H9 (cell line): Measurements from ENCODE around the gene KRTAP1-3. TPM values are rescaled to one million over a fixed set of nuclear protein-coding genes. Genes with fewer than 3 reads are reported as not detected.

ENCODE experiments used
- DNase-seq: peaks from one replicate; pipeline ENCODE4 v3.0.0-alpha.2; 2017
- H2AFZ ChIP-seq: one replicate; pipeline ENCODE4 v1.6.1; 2013; ENCODE audit warnings: mild to moderate bottlenecking, low read length, control low read depth, moderate library complexity
- H2AK5ac ChIP-seq: 2 replicates; pipeline ENCODE4 v1.6.1; 2013; ENCODE audit warnings: low read length, control low read depth, mixed read lengths; ENCODE audit not compliant: insufficient read length
- H2BK120ac ChIP-seq: one replicate; pipeline ENCODE4 v1.6.1; 2013; ENCODE audit warnings: low read depth, mild to moderate bottlenecking, low read length, control low read depth, inconsistent platforms; ENCODE audit not compliant: poor library complexity, severe bottlenecking
- H2BK12ac ChIP-seq: 2 replicates; pipeline ENCODE4 v1.6.1; 2013; ENCODE audit warnings: low read length, control low read depth, mixed read lengths, low read depth; ENCODE audit not compliant: insufficient read length
- H2BK15ac ChIP-seq: 2 replicates; pipeline ENCODE4 v1.6.1; 2013; ENCODE audit warnings: low read depth, low read length, control low read depth
- H2BK20ac ChIP-seq: one replicate; pipeline ENCODE4 v1.6.1; 2013; ENCODE audit warnings: low read depth, mild to moderate bottlenecking, low read length, control low read depth, inconsistent platforms; ENCODE audit not compliant: poor library complexity, severe bottlenecking
- H2BK5ac ChIP-seq: 2 replicates; pipeline ENCODE4 v1.6.1; 2013; ENCODE audit warnings: low read length, control low read depth, mixed read lengths; ENCODE audit not compliant: insufficient read length
- H3K14ac ChIP-seq: 2 replicates; pipeline ENCODE4 v1.6.1; 2013; ENCODE audit warnings: low read length, control low read depth; ENCODE audit not compliant: insufficient read depth
- H3K18ac ChIP-seq: 2 replicates; pipeline ENCODE4 v1.6.1; 2013; ENCODE audit warnings: low read depth, mild to moderate bottlenecking, mixed read lengths, low read length, control low read depth; ENCODE audit not compliant: insufficient read length
- H3K23ac ChIP-seq: 2 replicates; pipeline ENCODE4 v1.6.1; 2013; ENCODE audit warnings: low read length, control low read depth, mixed read lengths, low read depth; ENCODE audit not compliant: insufficient read length
- H3K23me2 ChIP-seq: 2 replicates; pipeline ENCODE4 v1.6.1; 2013; ENCODE audit warnings: low read depth, mild to moderate bottlenecking, mixed read lengths, low read length, control low read depth; ENCODE audit not compliant: insufficient read length, poor library complexity, severe bottlenecking
- H3K27ac ChIP-seq: 2 replicates; pipeline ENCODE4 v1.5.1; 2013; ENCODE audit warnings: low read length, control low read depth, mixed read lengths, low read depth; ENCODE audit not compliant: insufficient read length
- H3K27me3 ChIP-seq: 2 replicates; pipeline ENCODE4 v1.6.1; 2013; ENCODE audit warnings: low read length, control low read depth, inconsistent platforms; ENCODE audit not compliant: insufficient read depth
- H3K4ac ChIP-seq: 2 replicates; pipeline ENCODE4 v1.6.1; 2013; ENCODE audit warnings: low read depth, mild to moderate bottlenecking, control low read depth, inconsistent platforms, low read length, moderate library complexity
- H3K4me1 ChIP-seq: 2 replicates; pipeline ENCODE4 v1.6.1; 2013; ENCODE audit warnings: low read length, control low read depth, inconsistent platforms; ENCODE audit not compliant: insufficient read depth
- H3K4me2 ChIP-seq: 2 replicates; pipeline ENCODE4 v1.6.1; 2013; ENCODE audit warnings: low read length, control low read depth, mixed read lengths; ENCODE audit not compliant: insufficient read length, insufficient read depth
- H3K56ac ChIP-seq: 2 replicates; pipeline ENCODE4 v1.6.1; 2013; ENCODE audit warnings: low read depth, mild to moderate bottlenecking, mixed read lengths, low read length, control low read depth; ENCODE audit not compliant: insufficient read length
- H3K79me1 ChIP-seq: 2 replicates; pipeline ENCODE4 v1.6.1; 2013; ENCODE audit warnings: low read depth, mild to moderate bottlenecking, moderate library complexity, low read length, control low read depth, inconsistent platforms; ENCODE audit not compliant: insufficient read depth, poor library complexity, severe bottlenecking
- H3K79me2 ChIP-seq: 2 replicates; pipeline ENCODE4 v1.6.1; 2013; ENCODE audit warnings: low read length, control low read depth, inconsistent platforms; ENCODE audit not compliant: insufficient read depth
- H3K9ac ChIP-seq: 2 replicates; pipeline ENCODE4 v1.6.1; 2013; ENCODE audit warnings: low read length, control low read depth, mixed read lengths; ENCODE audit not compliant: insufficient read length; ENCODE audit errors: extremely low read depth
- H3K9me3 ChIP-seq: one replicate; pipeline ENCODE4 v1.6.1; 2013; ENCODE audit warnings: low read depth, low read length, inconsistent platforms; ENCODE audit not compliant: control insufficient read depth
- H3T11ph ChIP-seq: one replicate; pipeline ENCODE4 v1.6.1; 2013; ENCODE audit warnings: mild to moderate bottlenecking, low read length, control low read depth, inconsistent platforms
- H4K20me1 ChIP-seq: one replicate; pipeline ENCODE4 v1.6.1; 2013; ENCODE audit not compliant: control insufficient read depth, insufficient read length, insufficient read depth
- H4K5ac ChIP-seq: 2 replicates; pipeline ENCODE4 v1.6.1; 2013; ENCODE audit warnings: low read depth, mild to moderate bottlenecking, mixed read lengths, low read length, control low read depth; ENCODE audit not compliant: insufficient read length
- H4K8ac ChIP-seq: replicated peaks from 2 replicates; pipeline ENCODE4 v1.6.1; 2013; ENCODE audit warnings: low read length, control low read depth, mixed read lengths, low read depth; ENCODE audit not compliant: insufficient read length
- H4K91ac ChIP-seq: 2 replicates; pipeline ENCODE4 v1.6.1; 2013; ENCODE audit warnings: low read depth, mild to moderate bottlenecking, moderate library complexity, mixed read lengths, low read length, control low read depth; ENCODE audit not compliant: insufficient read length
- H3K27ac Mint-ChIP-seq, 3 experiments: 2 replicates in 2 of 3; 3 replicates in 1 of 3; pipeline ENCODE4 v1.8.0; 2020 to 2021; ENCODE audit warnings: mixed read lengths in 3 of 3, mild to moderate bottlenecking in 1 of 3, moderate library complexity in 1 of 3
- H3K27me3 Mint-ChIP-seq: 2 replicates; pipeline ENCODE4 v1.8.0; 2021; ENCODE audit warnings: low read depth, mild to moderate bottlenecking, moderate library complexity, mixed read lengths
- H3K36me3 Mint-ChIP-seq, 3 experiments: 2 replicates in 2 of 3; 3 replicates in 1 of 3; pipeline ENCODE4 v1.8.0; 2020 to 2021; ENCODE audit warnings: low read depth in 3 of 3, mixed read lengths in 3 of 3; ENCODE audit not compliant: insufficient read depth in 1 of 3
- H3K4me1 Mint-ChIP-seq, 2 experiments: 2 replicates each; pipeline ENCODE4 v1.8.0; 2020; ENCODE audit warnings: mixed read lengths in 2 of 2
- H3K4me3 Mint-ChIP-seq, 2 experiments: 2 replicates in 1 of 2; 3 replicates in 1 of 2; pipeline ENCODE4 v1.8.0; 2020 to 2021; ENCODE audit warnings: mild to moderate bottlenecking in 2 of 2, mixed read lengths in 2 of 2, moderate library complexity in 1 of 2
- H3K9me3 Mint-ChIP-seq, 2 experiments: 2 replicates in 1 of 2; 3 replicates in 1 of 2; pipeline ENCODE4 v1.8.0; 2020; ENCODE audit warnings: mild to moderate bottlenecking in 2 of 2, mixed read lengths in 2 of 2, moderate library complexity in 1 of 2
- WGBS: extraction: QIAGEN DNeasy Blood & Tissue Kit; methylation state at CpG from one replicate; pipeline ENCODE4 v1.1.7; 2013; ENCODE audit warnings: missing lambda C conversion rate, low lambda C conversion rate, mixed read lengths; ENCODE audit not compliant: insufficient read length; ENCODE audit errors: extremely low coverage; 5-methylcytosine and 5-hydroxymethylcytosine counted together
- total RNA-seq: library from RNA; stranded (reverse); gene quantifications from 2 replicates; pipeline ENCODE4 v1.2.1, GENCODE V29; 2021
- TF ChIP-seq, protein P1 (sequence below): fragments of 200-600 bp; sonication (generic); conservative IDR thresholded peaks from 3 replicates; pipeline ENCODE4 v1.8.0; 2021; ENCODE audit warnings: antibody characterized with exemption, mild to moderate bottlenecking

Gene KRTAP1-3
- total RNA-seq, 1 experiment from 2014 or later: not detected

DNA sequence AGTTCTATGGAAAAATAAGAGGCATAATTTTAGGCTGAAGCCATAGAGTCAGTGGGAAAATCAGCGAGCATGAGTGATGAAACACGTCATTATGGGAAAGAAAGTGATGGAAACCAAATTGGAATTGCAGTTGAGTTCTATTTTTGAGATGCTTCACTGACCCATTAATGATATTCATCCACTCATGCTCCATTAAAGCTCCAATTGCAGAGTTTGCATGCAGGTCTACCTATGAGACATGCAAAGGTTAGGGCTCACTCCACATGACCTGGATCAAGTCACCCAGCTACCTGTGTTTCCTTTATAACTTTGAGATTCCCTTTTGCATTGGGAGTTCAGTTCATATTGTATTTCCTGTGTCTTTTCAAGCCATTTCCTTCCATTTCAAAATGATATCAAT lies 39.0 kb upstream of the KRTAP1-3 start:
- Histone ChIP-seq H3K27me3 (no peaks in the 10 kb centered on the region), H2BK20ac (no peak overlapping the region), H3K79me2 (no peaks in the 10 kb centered on the region), H3K9ac (no peak overlapping the region), H4K8ac (no peak overlapping the region), H2BK12ac (no peak overlapping the region), H4K5ac (no peak overlapping the region), H3T11ph (no peak overlapping the region), H4K91ac (no peak overlapping the region), H3K4me1 (no peaks in the 10 kb centered on the region), H3K18ac (no peak overlapping the region), H3K23ac (no peak overlapping the region), H3K9me3 (no peaks in the 10 kb centered on the region), H2AFZ (no peak overlapping the region), H3K23me2 (no peaks in the 10 kb centered on the region), H2BK5ac (no peak overlapping the region), H4K20me1 (no peaks in the 10 kb centered on the region), H2BK15ac (no peak overlapping the region), H3K79me1 (no peaks in the 10 kb centered on the region), H3K27ac (no peak overlapping the region), H3K4ac (no peak overlapping the region), H2AK5ac (no peak overlapping the region), H3K56ac (no peak overlapping the region), H3K4me2 (no peak overlapping the region), H3K14ac (no peak overlapping the region), H2BK120ac (no peak overlapping the region)
- Mint-ChIP-seq H3K27me3 (no peaks in the 10 kb centered on the region; the same call in none of the 2 replicates), H3K4me3 (no peak overlapping the region), H3K4me1 (no peaks in the 10 kb centered on the region), H3K9me3 (no peaks in the 10 kb centered on the region; a peak in 1 of 5 replicates), H3K36me3 (no peaks in the 10 kb centered on the region), H3K27ac (no peak overlapping the region)
- TF ChIP-seq, protein P1, sequence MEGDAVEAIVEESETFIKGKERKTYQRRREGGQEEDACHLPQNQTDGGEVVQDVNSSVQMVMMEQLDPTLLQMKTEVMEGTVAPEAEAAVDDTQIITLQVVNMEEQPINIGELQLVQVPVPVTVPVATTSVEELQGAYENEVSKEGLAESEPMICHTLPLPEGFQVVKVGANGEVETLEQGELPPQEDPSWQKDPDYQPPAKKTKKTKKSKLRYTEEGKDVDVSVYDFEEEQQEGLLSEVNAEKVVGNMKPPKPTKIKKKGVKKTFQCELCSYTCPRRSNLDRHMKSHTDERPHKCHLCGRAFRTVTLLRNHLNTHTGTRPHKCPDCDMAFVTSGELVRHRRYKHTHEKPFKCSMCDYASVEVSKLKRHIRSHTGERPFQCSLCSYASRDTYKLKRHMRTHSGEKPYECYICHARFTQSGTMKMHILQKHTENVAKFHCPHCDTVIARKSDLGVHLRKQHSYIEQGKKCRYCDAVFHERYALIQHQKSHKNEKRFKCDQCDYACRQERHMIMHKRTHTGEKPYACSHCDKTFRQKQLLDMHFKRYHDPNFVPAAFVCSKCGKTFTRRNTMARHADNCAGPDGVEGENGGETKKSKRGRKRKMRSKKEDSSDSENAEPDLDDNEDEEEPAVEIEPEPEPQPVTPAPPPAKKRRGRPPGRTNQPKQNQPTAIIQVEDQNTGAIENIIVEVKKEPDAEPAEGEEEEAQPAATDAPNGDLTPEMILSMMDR: no peak
- no peak for DNase-seq
- no CpG with 5 or more reads among the region's 2 CpGs for WGBS
